Endothelial cell of umbilical vein (primary cell): ENCODE measurements around the gene ZNF273. TPM values are rescaled to one million over a fixed set of nuclear protein-coding genes. Genes with fewer than 3 reads are reported as not detected.

Experiments used
- BruUV-seq: library from RNA; stranded (reverse); fragments of 400-500 nt; replicated peaks from 2 replicates; lab custom pipeline; 2021; lab: Mats Ljungman, UMichigan
- CTCF ChIA-PET: fragments of 300-600, 350-600 bp; sonication (Branson Sonifier 250); formaldehyde crosslinking; loops from one replicate; lab custom pipeline; 2021; ENCODE audit warnings: antibody characterized with exemption, inconsistent platforms; lab: Charles Lee
- POLR2A ChIA-PET: fragments of 300-600, 350-600 bp; sonication (Branson Sonifier 250); formaldehyde crosslinking; loops from one replicate; lab custom pipeline; 2021; ENCODE audit warnings: antibody characterized with exemption, inconsistent platforms; lab: Charles Lee
- DNase-seq: peaks from one replicate; pipeline ENCODE4 v3.0.0-alpha.2; 2011; ENCODE audit warnings: low read depth, low spot score
- FAIRE-seq: peaks from 2 replicates; lab custom pipeline; 2011; peaks lifted over from hg19 to GRCh38; lab: Jason Lieb, UNC
- H2AFZ ChIP-seq: 2 replicates; pipeline ENCODE4 v1.6.0; 2012; ENCODE audit warnings: low read depth, low read length, control low read depth, inconsistent platforms
- H3K27ac ChIP-seq: 2 replicates; pipeline ENCODE4 v1.5.1; 2011; ENCODE audit warnings: low read depth, mild to moderate bottlenecking, control low read depth, low read length, moderate library complexity; ENCODE audit not compliant: insufficient read depth
- H3K27me3 ChIP-seq, 2 experiments: 2 replicates each; pipeline versions ENCODE4 v1.6.0 to v1.6.1; 2011; ENCODE audit warnings: low read length in 2 of 2, mixed read lengths in 1 of 2; ENCODE audit not compliant: control insufficient read depth in 2 of 2, insufficient read depth in 2 of 2
- H3K36me3 ChIP-seq, 2 experiments: 2 replicates in 1 of 2; 3 replicates in 1 of 2; pipeline ENCODE4 v1.5.1; 2011; ENCODE audit warnings: low read length in 2 of 2, mild to moderate bottlenecking in 1 of 2, moderate library complexity in 1 of 2; ENCODE audit not compliant: control insufficient read depth in 2 of 2, insufficient read depth in 2 of 2; ENCODE audit errors: extremely low read depth in 1 of 2
- H3K4me1 ChIP-seq: 3 replicates; pipeline ENCODE4 v1.5.1; 2011; ENCODE audit warnings: mild to moderate bottlenecking, low read length; ENCODE audit not compliant: control insufficient read depth, insufficient read depth; ENCODE audit errors: extremely low read depth
- H3K4me2 ChIP-seq: 2 replicates; pipeline ENCODE4 v1.6.1; 2011; ENCODE audit warnings: low read length, control low read depth, mixed read lengths; ENCODE audit not compliant: insufficient read depth
- H3K4me3 ChIP-seq, 3 experiments: fragments of 200-600 bp in 1 of 3; sonication (generic), shearing (Covaris generic) in 1 of 3; replicated peaks in 1 of 3; 2 replicates each; pipeline ENCODE4 v1.5.1; 2011 to 2016; ENCODE audit warnings: control low read depth in 3 of 3, low read length in 3 of 3, mild to moderate bottlenecking in 2 of 3, inconsistent platforms in 1 of 3, low read depth in 1 of 3, moderate library complexity in 1 of 3; ENCODE audit not compliant: insufficient read depth in 1 of 3
- H3K79me2 ChIP-seq: 2 replicates; pipeline ENCODE4 v1.6.0; 2012; ENCODE audit warnings: low read length, inconsistent platforms; ENCODE audit not compliant: control insufficient read depth, insufficient read depth
- H3K9ac ChIP-seq: replicated peaks from 2 replicates; pipeline ENCODE3; 2011; ENCODE audit warnings: low read length, control low read depth; ENCODE audit not compliant: insufficient read depth; ENCODE audit errors: extremely low read depth
- H3K9me1 ChIP-seq: replicated peaks from 3 replicates; pipeline ENCODE4 v1.6.0; 2011; ENCODE audit warnings: mild to moderate bottlenecking, low read length; ENCODE audit not compliant: control insufficient read depth, insufficient read depth; ENCODE audit errors: extremely low read depth
- H3K9me3 ChIP-seq: replicated peaks from 2 replicates; pipeline ENCODE4 v1.5.1; 2012; ENCODE audit warnings: low read length, inconsistent platforms; ENCODE audit not compliant: control insufficient read depth, insufficient read depth
- H4K20me1 ChIP-seq: replicated peaks from 2 replicates; pipeline ENCODE3; 2011; ENCODE audit warnings: mild to moderate bottlenecking, low read length; ENCODE audit not compliant: control insufficient read depth, insufficient read depth; ENCODE audit errors: extremely low read depth
- CTCF ChIP-seq, 2 donors: IDR thresholded peaks; 1 replicate in 1 of 2; 2 replicates in 1 of 2; pipeline ENCODE4 v1.5.1; 2011; ENCODE audit warnings: low read length in 2 of 2, mild to moderate bottlenecking in 2 of 2, moderate library complexity in 2 of 2, control low read depth in 1 of 2, inconsistent platforms in 1 of 2, low read depth in 1 of 2; ENCODE audit not compliant: insufficient read depth in 1 of 2; ENCODE audit errors: extremely low read depth in 1 of 2
- EZH2 ChIP-seq: IDR thresholded peaks from 2 replicates; pipeline ENCODE4 v1.6.1; 2012; ENCODE audit warnings: borderline replicate concordance, low read depth, mild to moderate bottlenecking, moderate library complexity, low read length, inconsistent platforms; ENCODE audit not compliant: severe bottlenecking
- FOS ChIP-seq: IDR thresholded peaks from 2 replicates; pipeline ENCODE4 v1.6.1; 2011; ENCODE audit warnings: mild to moderate bottlenecking, low read length, moderate library complexity, borderline replicate concordance; ENCODE audit not compliant: insufficient read depth
- GATA2 ChIP-seq: IDR thresholded peaks from 2 replicates; pipeline ENCODE4 v1.7.0; 2011; ENCODE audit warnings: low read depth, mild to moderate bottlenecking, moderate library complexity, mixed read lengths, low read length; ENCODE audit not compliant: insufficient read length, insufficient read depth
- JUN ChIP-seq: IDR thresholded peaks from 2 replicates; pipeline ENCODE4 v1.6.1; 2011; ENCODE audit warnings: borderline replicate concordance, low read depth; ENCODE audit not compliant: insufficient read length, insufficient read depth
- POLR2A ChIP-seq: IDR thresholded peaks from 2 replicates; pipeline ENCODE4 v1.6.1; 2012; ENCODE audit warnings: low read depth, mild to moderate bottlenecking, control low read depth, low read length
- POLR2AphosphoS5 ChIP-seq: IDR thresholded peaks from 2 replicates; pipeline ENCODE4 v1.6.1; 2012; ENCODE audit warnings: low read depth, mild to moderate bottlenecking, control low read depth, low read length, moderate library complexity; ENCODE audit not compliant: insufficient read depth
- dilution Hi-C: fragments of 300-500 bp; cut with MboI; formaldehyde crosslinking; loops from one replicate; pipeline ENCODE4 v1.15.0; 2019; ENCODE audit warnings: low sequenced_read_pairs; ENCODE audit not compliant: extremely low pct_ligation_motif_present
- intact Hi-C: fragments of 100-400 bp; cut with micrococcal nuclease; formaldehyde crosslinking; loops from one replicate; pipeline ENCODE4 v1.10.0; 2022
- polyA plus RNA-seq, 4 experiments: library from polyadenylated mRNA; depleted of rRNA in 3 of 4; stranded (reverse) in 3 of 4; unstranded in 1 of 4; fragments of >200 nt; gene quantifications; 2 replicates each; pipeline versions ENCODE4 v1.2.1 to v1.2.3, GENCODE V29; 2011 to 2012; ENCODE audit warnings: missing spikeins in 1 of 4
- total RNA-seq: library from RNA; stranded (reverse); gene quantifications from 2 replicates; pipeline ENCODE4 v1.2.3, GENCODE V29; 2021

Gene ZNF273
- total and polyA plus RNA-seq, 2 donors (not counting 3 experiments of a cell fraction or from before 2014, with no cell fraction given) = 1.4 to 4.1 TPM

GRCh38 chr7:64878684-64879083 lies 24.4 kb upstream of the ZNF273 start:
- BruUV-seq = no TSS peak
- Histone ChIP-seq H3K36me3 (no peaks in the 10 kb centered on the region), H3K4me3 (no peak overlapping the region), H3K79me2 (no peaks in the 10 kb centered on the region), H3K9me1 (no peaks in the 10 kb centered on the region), H2AFZ (no peak overlapping the region), H3K27ac (no peak overlapping the region), H3K4me2 (no peak overlapping the region), H4K20me1 (no peaks in the 10 kb centered on the region), H3K9ac (no peak overlapping the region), H3K4me1 (no peaks in the 10 kb centered on the region), H3K9me3 (peaks cover 2% of the 10 kb centered on the region), H3K27me3 (peaks cover 2 to 7% of the 10 kb centered on the region in 2 experiments)
- no peak for TF ChIP-seq CTCF (IDR thresholded peaks at IDR 0.05; ENCODE audit: extremely low read depth in 1 of 2, insufficient read depth in 1 of 2, low read depth in 1 of 2, low read length in 2 of 2)
- TF ChIP-seq POLR2A = no peak
- no peak for TF ChIP-seq EZH2
- peak; percentile 27 for TF ChIP-seq JUN
- TF ChIP-seq POLR2AphosphoS5 = no peak
- TF ChIP-seq GATA2 = no peak
- TF ChIP-seq FOS = peak; percentile 61
- POLR2A ChIA-PET = no interaction called here
- dilution Hi-C loops (no loop called here), intact Hi-C loops (no loop called here)
- DNase-seq (peak; percentile 46), FAIRE-seq (no peak)
- CTCF ChIA-PET = no interaction called here
